Glutamatergic neuron (in vitro differentiated cells): ENCODE results near the gene MPL. TPM values are rescaled to one million over a fixed set of nuclear protein-coding genes. Genes with fewer than 3 reads are reported as not detected.

ENCODE experiments used
- DNase-seq: peaks from one replicate; pipeline ENCODE4 v3.0.0; 2022
- H3K27ac Mint-ChIP-seq: one replicate; pipeline ENCODE4 v1.8.0; 2020; ENCODE audit warnings: mild to moderate bottlenecking, mixed read lengths, inconsistent platforms; ENCODE audit not compliant: unreplicated experiment
- H3K27me3 Mint-ChIP-seq: one replicate; pipeline ENCODE4 v1.8.0; 2020; ENCODE audit warnings: mild to moderate bottlenecking, moderate library complexity, mixed read lengths, inconsistent platforms; ENCODE audit not compliant: unreplicated experiment
- H3K36me3 Mint-ChIP-seq: one replicate; pipeline ENCODE4 v1.8.0; 2020; ENCODE audit warnings: mild to moderate bottlenecking, mixed read lengths, inconsistent platforms; ENCODE audit not compliant: unreplicated experiment
- H3K4me1 Mint-ChIP-seq: one replicate; pipeline ENCODE4 v1.8.0; 2020; ENCODE audit warnings: mild to moderate bottlenecking, low read depth, mixed read lengths, inconsistent platforms; ENCODE audit not compliant: unreplicated experiment
- H3K4me3 Mint-ChIP-seq: one replicate; pipeline ENCODE4 v1.8.0; 2020; ENCODE audit warnings: mild to moderate bottlenecking, mixed read lengths, inconsistent platforms; ENCODE audit not compliant: unreplicated experiment
- H3K9me3 Mint-ChIP-seq: one replicate; pipeline ENCODE4 v1.8.0; 2020; ENCODE audit warnings: mild to moderate bottlenecking, moderate library complexity, mixed read lengths, inconsistent platforms; ENCODE audit not compliant: unreplicated experiment
- CTCF ChIP-seq: fragments of 200-600 bp; sonication (generic); IDR thresholded peaks from one replicate; pipeline ENCODE4 v1.5.0; 2021; ENCODE audit not compliant: partially characterized antibody, unreplicated experiment
- total RNA-seq: library from RNA; stranded (reverse); fragmentation: NEBNext Ultra II Directional; extraction: Animal tissue kit (Norgen Biotek cat#: 25700); gene quantifications from one replicate; pipeline ENCODE4 v1.2.1, GENCODE V29; 2021; ENCODE audit not compliant: unreplicated experiment

MPL gene
- total RNA-seq, 1 donor from 2014 or later, result not detected

- Mint-ChIP-seq H3K4me3 (no peak overlapping the region), H3K27ac (no peak overlapping the region), H3K4me1 (peaks cover 8% of the 10 kb centered on the region), H3K27me3 (peaks cover 13% of the 10 kb centered on the region), H3K36me3 (peaks cover 28% of the 10 kb centered on the region), H3K9me3 (peaks cover 19% of the 10 kb centered on the region)
- DNase-seq, result no peak
- TF ChIP-seq CTCF, result no peak
Observed at GRCh38 chr1:43322506-43322905, 15.1 kb upstream of the MPL start.

- H3K9me3 Mint-ChIP-seq, result peaks cover 8% of the 10 kb centered on the region
- H3K4me3 Mint-ChIP-seq, result no peak overlapping the region
- H3K36me3 Mint-ChIP-seq, result peaks cover 37% of the 10 kb centered on the region
Observed at GRCh38 chr1:43324810-43325209, 12.8 kb upstream of the MPL start.

GRCh38 chr1:43325381-43325780 lies 12.2 kb upstream of the MPL start:
- no peaks in the 10 kb centered on the region for H3K27me3 Mint-ChIP-seq
- no peak for DNase-seq
- H3K9me3 Mint-ChIP-seq, result peaks cover 8% of the 10 kb centered on the region
- H3K36me3 Mint-ChIP-seq, result peaks cover 37% of the 10 kb centered on the region
- no peak overlapping the region for H3K4me3 Mint-ChIP-seq
- TF ChIP-seq CTCF, result no peak
- H3K4me1 Mint-ChIP-seq, result no peaks in the 10 kb centered on the region
- H3K27ac Mint-ChIP-seq, result no peak overlapping the region

More at GRCh38 chr1:43324810-43325209, 12.8 kb upstream of the MPL start:
- no peak for TF ChIP-seq CTCF
- Mint-ChIP-seq H3K27me3 (peaks cover 3% of the 10 kb centered on the region), H3K27ac (no peak overlapping the region), H3K4me1 (no peaks in the 10 kb centered on the region)
- no peak for DNase-seq

GRCh38 chr1:43327549-43328292 lies 9.9 kb upstream of the MPL start:
- no peak overlapping the region for H3K4me3 Mint-ChIP-seq
- H3K27ac Mint-ChIP-seq, result no peak overlapping the region
- no peak for TF ChIP-seq CTCF
- H3K27me3 Mint-ChIP-seq, result peaks cover 2% of the 10 kb centered on the region
- no peaks in the 10 kb centered on the region for H3K4me1 Mint-ChIP-seq
- peaks cover 37% of the 10 kb centered on the region for H3K36me3 Mint-ChIP-seq
- DNase-seq, result no peak
- H3K9me3 Mint-ChIP-seq, result peaks cover 8% of the 10 kb centered on the region

GRCh38 chr1:43329995-43330751 lies 7.4 kb upstream of the MPL start:
- Mint-ChIP-seq H3K36me3 (peaks cover 24% of the 10 kb centered on the region), H3K9me3 (peaks cover 6% of the 10 kb centered on the region), H3K27me3 (peaks cover 4% of the 10 kb centered on the region), H3K27ac (no peak overlapping the region), H3K4me3 (no peak overlapping the region), H3K4me1 (no peaks in the 10 kb centered on the region)
- DNase-seq, result no peak
- TF ChIP-seq CTCF, result no peak
